ENCODE measurements around the gene GPR55.

GPR55 gene

GRCh38 chr2:230881840-230882239 lies 43.2 kb downstream of the GPR55 start (continued):
- TF ChIP-seq, protein P1, sequence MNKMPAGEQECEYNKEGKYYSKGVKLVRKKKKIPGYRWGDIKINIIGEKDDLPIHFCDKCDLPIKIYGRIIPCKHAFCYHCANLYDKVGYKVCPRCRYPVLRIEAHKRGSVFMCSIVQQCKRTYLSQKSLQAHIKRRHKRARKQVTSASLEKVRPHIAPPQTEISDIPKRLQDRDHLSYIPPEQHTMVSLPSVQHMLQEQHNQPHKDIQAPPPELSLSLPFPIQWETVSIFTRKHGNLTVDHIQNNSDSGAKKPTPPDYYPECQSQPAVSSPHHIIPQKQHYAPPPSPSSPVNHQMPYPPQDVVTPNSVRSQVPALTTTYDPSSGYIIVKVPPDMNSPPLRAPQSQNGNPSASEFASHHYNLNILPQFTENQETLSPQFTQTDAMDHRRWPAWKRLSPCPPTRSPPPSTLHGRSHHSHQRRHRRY (tag by site-specific recombination; IDR thresholded peaks at IDR 0.05), result no peak
- TF ChIP-seq EGR2 (tag by site-specific recombination; IDR thresholded peaks at IDR 0.05; ENCODE audit: low read depth), result no peak
- no peak for TF ChIP-seq ZFP41 (tag by site-specific recombination; IDR thresholded peaks at IDR 0.05; ENCODE audit: borderline replicate concordance)

DNA sequence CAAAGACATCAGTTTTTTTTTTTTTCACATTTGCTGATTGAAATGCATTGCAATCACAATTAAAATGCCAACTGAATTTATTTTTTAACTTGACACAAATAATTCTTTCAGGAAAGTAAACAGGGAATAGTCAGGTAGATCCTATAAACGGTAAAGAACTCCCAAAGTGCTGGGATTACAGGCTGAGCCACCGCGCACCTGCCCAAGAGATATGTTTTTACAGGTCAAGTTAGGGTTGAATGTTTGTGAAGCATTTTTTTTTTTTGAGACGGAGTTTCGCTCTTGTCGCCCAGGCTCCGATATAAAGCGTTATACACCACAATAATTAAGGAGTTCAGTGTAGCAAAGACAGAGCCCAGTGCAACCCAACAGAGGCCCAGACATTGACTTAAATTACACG lies 45.2 kb downstream of the GPR55 start:
- ChIA-PET CTCF (no interaction called here), POLR2A (no interaction called here)
- Histone ChIP-seq H3K36me3 (ENCODE audit: control insufficient read depth in 2 of 2, insufficient read depth in 1 of 2, low read length in 2 of 2) (peaks cover 0 to 49% of the 10 kb centered on the region in 2 experiments; a peak in 2 of 3 replicates), H3K4me1 (ENCODE audit: control insufficient read depth, insufficient read depth, low read length) (no peaks in the 10 kb centered on the region), H3K27ac (ENCODE audit: extremely low read depth, low read depth, low read length) (no peak overlapping the region), H3K9me3 (ENCODE audit: control insufficient read depth, insufficient read depth, low read depth, low read length) (no peaks in the 10 kb centered on the region), H3K4me3 (ENCODE audit: low read depth, low read length) (no peak overlapping the region)
- TF ChIP-seq ZNF544 (tag by site-specific recombination; IDR thresholded peaks at IDR 0.05), result no peak
- no peak for TF ChIP-seq SCRT1 (tag by site-specific recombination; IDR thresholded peaks at IDR 0.05; ENCODE audit: borderline replicate concordance)
- no peak for TF ChIP-seq ZNF596 (tag by site-specific recombination; IDR thresholded peaks at IDR 0.05)
- no peak for TF ChIP-seq ZNF133 (tag by site-specific recombination; IDR thresholded peaks at IDR 0.05)
- no peak for TF ChIP-seq ZNF292 (tag by site-specific recombination; IDR thresholded peaks at IDR 0.05; ENCODE audit: borderline replicate concordance, low read depth)
- no peak for TF ChIP-seq ZFP41 (tag by site-specific recombination; IDR thresholded peaks at IDR 0.05; ENCODE audit: borderline replicate concordance)
- TF ChIP-seq ZNF777 (tag by site-specific recombination; IDR thresholded peaks at IDR 0.05; ENCODE audit: borderline replicate concordance), result no peak
- no peak for TF ChIP-seq ZNF830 (tag by site-specific recombination; IDR thresholded peaks at IDR 0.05; ENCODE audit: low read depth)
- TF ChIP-seq GLI4 (tag by site-specific recombination; IDR thresholded peaks at IDR 0.05), result no peak
- TF ChIP-seq ZSCAN30 (tag by site-specific recombination; IDR thresholded peaks at IDR 0.05), result no peak
- no peak for TF ChIP-seq ZNF548 (tag by site-specific recombination; IDR thresholded peaks at IDR 0.05)
- no peak for TF ChIP-seq ZNF335 (tag by site-specific recombination; conservative IDR thresholded peaks at IDR 0.05)
- TF ChIP-seq, protein P2, sequence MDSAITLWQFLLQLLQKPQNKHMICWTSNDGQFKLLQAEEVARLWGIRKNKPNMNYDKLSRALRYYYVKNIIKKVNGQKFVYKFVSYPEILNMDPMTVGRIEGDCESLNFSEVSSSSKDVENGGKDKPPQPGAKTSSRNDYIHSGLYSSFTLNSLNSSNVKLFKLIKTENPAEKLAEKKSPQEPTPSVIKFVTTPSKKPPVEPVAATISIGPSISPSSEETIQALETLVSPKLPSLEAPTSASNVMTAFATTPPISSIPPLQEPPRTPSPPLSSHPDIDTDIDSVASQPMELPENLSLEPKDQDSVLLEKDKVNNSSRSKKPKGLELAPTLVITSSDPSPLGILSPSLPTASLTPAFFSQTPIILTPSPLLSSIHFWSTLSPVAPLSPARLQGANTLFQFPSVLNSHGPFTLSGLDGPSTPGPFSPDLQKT (IDR thresholded peaks at IDR 0.05; ENCODE audit: borderline replicate concordance, low read depth, low read length), result no peak

DNA sequence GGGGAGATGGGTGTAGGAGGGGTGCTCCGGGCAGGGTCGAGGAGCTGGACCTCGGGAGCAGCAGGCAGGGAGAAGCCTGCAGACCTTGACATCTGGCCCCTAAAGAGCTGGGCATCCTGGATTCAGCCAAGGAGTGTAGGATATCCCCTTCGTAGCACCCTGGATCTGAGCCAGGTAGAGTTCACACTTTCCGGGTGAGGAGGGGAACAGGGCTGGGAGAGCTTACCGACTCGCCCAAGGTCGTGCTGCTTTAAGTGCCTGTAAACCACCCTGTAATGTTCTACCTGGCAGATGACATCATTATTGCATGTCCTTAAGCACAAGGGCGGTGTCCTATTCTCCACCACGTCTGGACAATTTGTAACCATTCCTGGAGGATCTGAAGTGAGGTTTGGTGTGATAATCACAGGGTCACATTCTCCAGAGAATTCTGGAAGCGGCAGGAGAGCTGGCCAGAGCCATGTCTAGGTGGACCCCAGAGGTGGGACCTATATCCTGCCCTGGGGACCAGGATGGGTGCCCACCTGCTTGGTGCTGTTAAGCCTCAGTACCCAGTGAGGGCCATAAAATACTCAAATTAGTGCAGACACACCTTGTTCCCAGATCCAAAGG lies 45.7 kb downstream of the GPR55 start:
- peaks cover 0 to 54% of the 10 kb centered on the region in 2 experiments; a peak in 2 of 3 replicates for H3K36me3 ChIP-seq (ENCODE audit: control insufficient read depth in 2 of 2, insufficient read depth in 1 of 2, low read length in 2 of 2)
- CTCF ChIA-PET, result interaction anchor here (0.7 to 1.3 kb wide), 2 partner anchors 23 to 24 kb away, joined by 3 to 4 read pairs; no protein-coding TSS in a partner anchor
- TF ChIP-seq ZNF366 (tag by site-specific recombination; conservative IDR thresholded peaks at IDR 0.05) (peak; percentile 43), PRDM10 (tag by site-specific recombination; IDR thresholded peaks at IDR 0.05) (peak; percentile 96), ZNF2 (tag by site-specific recombination; IDR thresholded peaks at IDR 0.05) (no peak), ZNF629 (tag by site-specific recombination; IDR thresholded peaks at IDR 0.05) (peak; percentile 55; the same call in 1 of the 2 replicates), KLF1 (tag by site-specific recombination; IDR thresholded peaks at IDR 0.05) (peak; percentile 91), ZBTB48 (tag by site-specific recombination; IDR thresholded peaks at IDR 0.05) (peak; percentile 40; the same call in 1 of the 2 replicates)
- TF ChIP-seq, protein P3, sequence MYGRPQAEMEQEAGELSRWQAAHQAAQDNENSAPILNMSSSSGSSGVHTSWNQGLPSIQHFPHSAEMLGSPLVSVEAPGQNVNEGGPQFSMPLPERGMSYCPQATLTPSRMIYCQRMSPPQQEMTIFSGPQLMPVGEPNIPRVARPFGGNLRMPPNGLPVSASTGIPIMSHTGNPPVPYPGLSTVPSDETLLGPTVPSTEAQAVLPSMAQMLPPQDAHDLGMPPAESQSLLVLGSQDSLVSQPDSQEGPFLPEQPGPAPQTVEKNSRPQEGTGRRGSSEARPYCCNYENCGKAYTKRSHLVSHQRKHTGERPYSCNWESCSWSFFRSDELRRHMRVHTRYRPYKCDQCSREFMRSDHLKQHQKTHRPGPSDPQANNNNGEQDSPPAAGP (tag by site-specific recombination; IDR thresholded peaks at IDR 0.05), result peak; percentile 87
- TF ChIP-seq, protein P4, sequence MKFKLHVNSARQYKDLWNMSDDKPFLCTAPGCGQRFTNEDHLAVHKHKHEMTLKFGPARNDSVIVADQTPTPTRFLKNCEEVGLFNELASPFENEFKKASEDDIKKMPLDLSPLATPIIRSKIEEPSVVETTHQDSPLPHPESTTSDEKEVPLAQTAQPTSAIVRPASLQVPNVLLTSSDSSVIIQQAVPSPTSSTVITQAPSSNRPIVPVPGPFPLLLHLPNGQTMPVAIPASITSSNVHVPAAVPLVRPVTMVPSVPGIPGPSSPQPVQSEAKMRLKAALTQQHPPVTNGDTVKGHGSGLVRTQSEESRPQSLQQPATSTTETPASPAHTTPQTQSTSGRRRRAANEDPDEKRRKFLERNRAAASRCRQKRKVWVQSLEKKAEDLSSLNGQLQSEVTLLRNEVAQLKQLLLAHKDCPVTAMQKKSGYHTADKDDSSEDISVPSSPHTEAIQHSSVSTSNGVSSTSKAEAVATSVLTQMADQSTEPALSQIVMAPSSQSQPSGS (tag by site-specific recombination; IDR thresholded peaks at IDR 0.05; ENCODE audit: low read depth), result peak; percentile 91
- TF ChIP-seq, protein P2 (IDR thresholded peaks at IDR 0.05; ENCODE audit: borderline replicate concordance, low read depth, low read length), result no peak

More for the DNA sequence above, 45.7 kb downstream of the GPR55 start:
- POLR2A ChIA-PET, result interaction anchor here (1.0 to 1.3 kb wide), 2 partner anchors 13 to 14 kb away, joined by 4 read pairs; partner anchors contain the start of gene ITM2C
- Histone ChIP-seq H3K9me3 (ENCODE audit: control insufficient read depth, insufficient read depth, low read depth, low read length) (no peaks in the 10 kb centered on the region), H3K4me3 (ENCODE audit: low read depth, low read length) (no peak overlapping the region), H3K4me1 (ENCODE audit: control insufficient read depth, insufficient read depth, low read length) (no peaks in the 10 kb centered on the region), H3K27ac (ENCODE audit: extremely low read depth, low read depth, low read length) (no peak overlapping the region)
